AG04449 (cell line): Measurements from ENCODE around the gene HNMT.

Experiments used
- CTCF ChIA-PET: fragments of 350-600 bp; formaldehyde crosslinking; extraction: SDS; loops from one replicate; lab custom pipeline; 2021; ENCODE audit warnings: antibody characterized with exemption; lab: Yijun Ruan, JAX
- POLR2A ChIA-PET: fragments of 400-600, 350-600 bp; formaldehyde crosslinking; extraction: SDS; loops from one replicate; lab custom pipeline; 2020; ENCODE audit warnings: antibody characterized with exemption, inconsistent platforms; lab: Yijun Ruan, JAX
- DNase-seq: peaks from one replicate; pipeline ENCODE4 v3.0.0-alpha.2; 2010; ENCODE audit warnings: low read depth, low spot score
- H3K4me3 ChIP-seq: 2 replicates; pipeline ENCODE4 v1.5.1; 2011; ENCODE audit warnings: low read depth, mild to moderate bottlenecking, control low read depth, low read length
- TF ChIP-seq, protein P1 (sequence below): IDR thresholded peaks from one replicate; pipeline ENCODE4 v1.5.1; 2011; ENCODE audit warnings: mild to moderate bottlenecking, moderate library complexity, low read length, control low read depth, inconsistent platforms; ENCODE audit not compliant: insufficient read depth; ENCODE audit errors: missing control alignments

Gene HNMT

DNA sequence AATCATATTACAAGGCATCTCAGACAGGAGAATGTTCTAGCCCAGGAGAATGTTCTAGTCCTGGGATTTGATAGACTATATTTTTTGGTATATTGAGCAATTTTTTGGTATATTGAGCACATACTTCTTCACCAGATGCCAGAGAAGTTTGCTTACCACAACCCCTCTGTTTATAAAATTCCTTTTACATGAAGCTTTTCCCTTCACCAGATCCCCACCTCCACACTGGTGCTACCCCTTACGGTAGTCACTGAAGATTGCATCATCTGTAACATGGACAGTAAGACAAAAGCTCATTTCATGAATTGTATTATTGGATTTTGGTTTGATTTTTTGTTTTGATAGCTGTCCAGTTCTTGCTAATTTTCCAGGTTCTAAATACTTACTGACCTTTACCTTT is 7.2 kb upstream of the HNMT start:
- TF ChIP-seq, protein P1, sequence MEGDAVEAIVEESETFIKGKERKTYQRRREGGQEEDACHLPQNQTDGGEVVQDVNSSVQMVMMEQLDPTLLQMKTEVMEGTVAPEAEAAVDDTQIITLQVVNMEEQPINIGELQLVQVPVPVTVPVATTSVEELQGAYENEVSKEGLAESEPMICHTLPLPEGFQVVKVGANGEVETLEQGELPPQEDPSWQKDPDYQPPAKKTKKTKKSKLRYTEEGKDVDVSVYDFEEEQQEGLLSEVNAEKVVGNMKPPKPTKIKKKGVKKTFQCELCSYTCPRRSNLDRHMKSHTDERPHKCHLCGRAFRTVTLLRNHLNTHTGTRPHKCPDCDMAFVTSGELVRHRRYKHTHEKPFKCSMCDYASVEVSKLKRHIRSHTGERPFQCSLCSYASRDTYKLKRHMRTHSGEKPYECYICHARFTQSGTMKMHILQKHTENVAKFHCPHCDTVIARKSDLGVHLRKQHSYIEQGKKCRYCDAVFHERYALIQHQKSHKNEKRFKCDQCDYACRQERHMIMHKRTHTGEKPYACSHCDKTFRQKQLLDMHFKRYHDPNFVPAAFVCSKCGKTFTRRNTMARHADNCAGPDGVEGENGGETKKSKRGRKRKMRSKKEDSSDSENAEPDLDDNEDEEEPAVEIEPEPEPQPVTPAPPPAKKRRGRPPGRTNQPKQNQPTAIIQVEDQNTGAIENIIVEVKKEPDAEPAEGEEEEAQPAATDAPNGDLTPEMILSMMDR, result no peak
- no peak overlapping the region for H3K4me3 ChIP-seq
- POLR2A ChIA-PET, result interaction anchor here (1.2 kb wide), 1 partner anchor 12 kb away, joined by 4 read pairs; no protein-coding TSS in a partner anchor
- DNase-seq, result peak; percentile 85
- CTCF ChIA-PET, result interaction anchor here (0.9 to 2.1 kb wide), 3 partner anchors 9 to 133 kb away, joined by 3 to 10 read pairs (median 6); no protein-coding TSS in a partner anchor

DNA sequence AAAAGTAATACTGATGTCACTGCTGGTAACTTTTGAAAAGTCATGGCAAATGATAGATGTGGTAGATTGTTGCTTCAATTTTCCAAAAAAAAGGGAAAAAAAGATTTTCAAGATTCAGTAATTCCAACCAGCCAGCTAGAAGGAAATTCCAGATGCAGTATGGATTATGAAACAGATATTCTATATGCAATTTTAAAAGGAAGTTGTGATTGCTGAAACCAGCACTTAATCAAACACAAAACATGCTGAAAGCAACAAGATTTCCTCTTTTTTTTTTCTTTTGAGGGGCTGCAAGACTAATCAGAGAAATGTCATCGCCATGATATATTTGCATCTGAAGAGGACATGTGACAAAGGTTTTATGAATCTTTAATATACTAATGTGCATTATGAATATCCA is 5.1 kb upstream of the HNMT start:
- DNase-seq, result no peak
- ChIA-PET POLR2A (no interaction called here), CTCF (no interaction called here)
- TF ChIP-seq, protein P1, result no peak
- H3K4me3 ChIP-seq, result no peak overlapping the region

DNA sequence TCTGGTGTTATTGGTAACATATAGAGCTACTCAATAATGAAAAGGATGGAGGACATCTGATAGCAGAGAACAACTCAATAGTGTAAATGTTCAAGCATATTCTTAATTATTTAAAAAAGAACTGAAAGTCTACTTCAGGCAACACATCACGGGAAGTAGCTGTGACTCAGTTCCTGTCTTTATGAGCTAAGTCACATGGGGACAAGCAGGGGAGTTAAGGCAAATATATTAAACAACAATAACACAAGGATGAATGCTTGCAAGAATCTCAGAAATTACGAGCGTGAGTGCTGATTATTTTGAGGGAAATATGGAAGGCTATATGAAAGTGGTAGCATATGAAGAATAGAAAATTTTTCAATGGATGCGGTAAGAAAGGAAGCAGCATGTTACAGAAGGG is 4.0 kb upstream of the HNMT start:
- ChIA-PET CTCF (interaction anchor here (0.8 kb wide), 1 partner anchor 12 kb away, joined by 3 read pairs; no protein-coding TSS in a partner anchor), POLR2A (no interaction called here)
- no peak for DNase-seq
- TF ChIP-seq, protein P1, result no peak
- no peak overlapping the region for H3K4me3 ChIP-seq

DNA sequence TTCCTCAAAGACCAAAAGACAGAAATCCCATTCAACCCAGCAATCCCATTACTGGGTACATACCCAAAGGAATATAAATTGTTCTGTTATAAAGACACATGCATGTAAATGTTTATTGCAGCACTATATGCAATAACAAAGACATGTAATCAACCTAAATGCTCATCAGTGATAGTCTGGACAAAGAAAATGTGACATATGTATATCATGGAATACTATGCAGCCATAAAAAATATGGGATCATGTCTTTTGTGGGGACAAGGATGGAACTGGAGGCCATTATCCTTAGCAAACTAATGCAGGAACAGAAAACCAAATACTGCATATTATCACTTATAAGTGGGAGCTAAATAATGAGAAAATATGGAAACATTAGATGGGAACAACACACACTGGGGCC is 2.7 kb upstream of the HNMT start:
- DNase-seq, result no peak
- ChIA-PET POLR2A (no interaction called here), CTCF (interaction anchor here (2.4 kb wide), 1 partner anchor 129 kb away, joined by 6 read pairs; no protein-coding TSS in a partner anchor)
- H3K4me3 ChIP-seq, result no peak overlapping the region
- TF ChIP-seq, protein P1, result no peak

DNA sequence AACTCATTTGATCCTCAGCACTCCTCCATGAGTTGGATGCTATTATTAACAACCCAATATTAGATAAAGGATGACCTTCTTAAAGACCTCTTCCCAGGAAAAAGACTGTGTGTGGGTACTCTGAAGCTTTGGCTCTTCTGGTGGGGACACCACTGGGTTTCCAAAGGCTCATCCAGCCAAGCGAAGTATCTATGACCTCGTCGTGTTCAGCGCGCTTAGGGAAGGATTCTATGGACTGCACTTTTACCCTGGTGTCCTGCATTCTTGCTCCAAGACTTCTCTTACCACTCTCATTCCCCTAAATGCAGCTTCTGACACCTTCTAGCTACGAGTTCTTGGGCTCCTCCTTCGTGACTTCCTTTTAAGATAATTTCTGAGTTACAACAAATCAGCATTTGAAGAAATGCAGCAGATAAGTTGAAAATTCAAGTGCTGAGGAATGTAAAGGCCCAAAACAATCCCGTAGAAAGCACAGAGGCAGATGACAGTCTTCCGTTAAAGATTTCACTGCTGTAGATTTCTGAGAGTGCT is 673 bp upstream of the HNMT start:
- ChIA-PET POLR2A (interaction anchor here (1.0 to 1.3 kb wide), 2 partner anchors 12 to 72 kb away, joined by 4 to 5 read pairs; no protein-coding TSS in a partner anchor), CTCF (interaction anchor here (1.0 to 2.4 kb wide), 4 partner anchors 10 to 127 kb away, joined by 3 to 7 read pairs (median 4); no protein-coding TSS in a partner anchor)
- DNase-seq, result no peak
- no peak overlapping the region for H3K4me3 ChIP-seq
- TF ChIP-seq, protein P1, result no peak

GRCh38 chr2:137964859-137965459 is 686 bp downstream of the HNMT start:
- no peak for DNase-seq
- POLR2A ChIA-PET, result interaction anchor here (1.3 kb wide), 1 partner anchor 13 kb away, joined by 5 read pairs; no protein-coding TSS in a partner anchor
- peak overlapping the region; percentile 51 for H3K4me3 ChIP-seq
- TF ChIP-seq, protein P1, result no peak
- CTCF ChIA-PET, result no interaction called here
